SK-N-MC (cell line): Measurements from ENCODE around the gene FGD5.

Experiments
- EZH2 ChIP-seq: fragments of 200-600 bp; sonication (generic); IDR thresholded peaks from one replicate; pipeline ENCODE4 v1.6.1; 2017; ENCODE audit warnings: antibody characterized with exemption
- FOXP2 ChIP-seq: optimal IDR thresholded peaks from 2 replicates; pipeline ENCODE3; 2011; ENCODE audit warnings: mild to moderate bottlenecking, moderate library complexity; ENCODE audit not compliant: insufficient read depth; ENCODE audit errors: extremely low read length, control extremely low read depth
- POLR2AphosphoS5 ChIP-seq: IDR thresholded peaks from 2 replicates; pipeline ENCODE4 v1.6.1; 2012; ENCODE audit warnings: mild to moderate bottlenecking, low read depth, low read length, borderline replicate concordance

DNA sequence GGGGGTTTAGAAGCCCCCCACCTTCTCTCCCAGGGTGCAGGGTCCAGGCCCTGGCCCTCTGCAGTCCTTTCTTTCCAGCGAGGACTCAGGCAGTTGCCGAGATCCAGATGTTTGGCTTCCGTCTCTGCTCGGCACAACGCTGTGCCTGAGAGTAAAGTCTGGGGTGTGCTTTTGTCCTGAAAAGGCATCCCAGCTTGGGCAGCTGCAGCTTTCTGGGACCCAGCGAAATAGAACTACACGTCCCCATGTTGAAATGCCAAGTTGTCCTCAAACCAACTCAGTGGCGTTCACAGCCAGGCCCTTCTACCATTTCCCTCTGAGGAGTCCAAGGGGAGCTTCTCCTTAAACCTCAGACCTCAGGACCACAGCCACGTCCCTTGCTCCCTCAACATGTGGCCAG is 23.1 kb downstream of the FGD5 start:
- TF ChIP-seq EZH2 (no peak), FOXP2 (no peak), POLR2AphosphoS5 (no peak)
